Stimulated activated CD8-positive, alpha-beta memory T cell treated with anti-CD3 and anti-CD28 coated beads, Interleukin-2, amount 100 ng/mL, for 48 hours (primary cell): ENCODE results near the gene C9orf40.

Source experiments
- DNase-seq, 2 donors: peaks; one replicate each; pipeline ENCODE4 v3.0.0-alpha.2; 2020; ENCODE audit warnings: low read depth in 2 of 2

Gene C9orf40, protein sequence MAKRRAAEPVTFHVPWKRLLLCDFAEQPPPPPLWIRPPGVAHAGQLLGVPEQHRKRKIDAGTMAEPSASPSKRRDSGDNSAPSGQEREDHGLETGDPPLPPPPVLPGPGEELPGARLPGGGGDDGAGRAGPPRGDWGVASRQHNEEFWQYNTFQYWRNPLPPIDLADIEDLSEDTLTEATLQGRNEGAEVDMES

GRCh38 chr9:74952201-74953151 lies at the start of gene C9orf40:
Gene C9orf40, minus strand, starts transcription at chr9:74952912. Its CDS starts 301 bp downstream, at chr9:74952611.
- peak; percentile 82 to 88 for DNase-seq

DNA sequence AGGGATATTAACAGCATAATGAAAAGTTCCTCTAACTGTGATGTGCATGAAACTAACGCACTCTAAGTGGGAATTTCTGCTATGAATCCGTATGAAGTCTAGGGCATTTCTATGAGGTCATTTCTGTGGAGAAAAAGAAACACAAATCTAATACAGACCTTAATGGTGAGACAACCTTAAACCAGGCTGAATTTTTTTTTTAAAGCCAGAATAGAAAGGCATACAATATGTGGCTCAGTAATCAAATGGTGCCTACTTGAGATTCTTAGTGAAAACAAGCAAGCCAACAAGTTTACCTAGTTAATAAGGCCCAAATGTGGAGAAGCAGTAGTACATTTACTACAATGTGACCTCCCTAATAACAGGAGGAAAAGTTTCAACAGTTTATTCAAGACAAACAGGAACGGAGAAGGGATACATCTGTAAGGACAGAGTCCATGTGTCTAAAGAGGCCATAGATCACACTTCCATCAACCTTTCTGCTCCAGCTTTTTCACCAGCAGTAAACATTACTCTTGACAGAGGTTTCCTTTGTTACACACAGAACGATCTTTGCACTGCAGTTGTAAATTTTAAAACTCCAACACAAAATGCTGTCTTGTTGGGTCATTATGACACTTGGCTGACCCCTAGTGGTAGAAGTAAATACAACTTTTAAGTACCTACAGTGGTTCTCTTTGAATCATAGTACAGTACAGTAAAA lies 49.2 kb upstream of the C9orf40 start:
- no peak for DNase-seq

- DNase-seq: no peak
Observed at GRCh38 chr9:75000835-75001234, 48.1 kb upstream of the C9orf40 start.

GRCh38 chr9:74985041-74985440 lies 32.3 kb upstream of the C9orf40 start:
- no peak for DNase-seq

DNA sequence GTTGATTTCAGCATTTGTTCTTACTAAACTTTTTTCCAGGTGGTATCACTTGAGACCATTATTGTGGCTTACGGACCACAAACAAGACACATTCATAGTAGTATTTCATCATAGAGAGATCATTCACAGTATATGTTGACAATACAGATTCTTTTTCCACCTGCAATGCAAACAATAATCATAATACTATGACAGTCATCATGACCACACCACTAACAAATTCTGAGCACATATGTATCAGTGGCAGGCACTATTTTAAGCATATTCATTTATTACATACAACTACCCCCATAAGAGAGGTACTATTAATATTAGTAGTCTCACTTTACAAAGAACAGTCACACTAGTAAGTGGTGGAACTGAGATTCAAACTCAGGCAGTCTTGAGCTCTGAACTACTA lies 31.0 kb upstream of the C9orf40 start:
- DNase-seq: no peak

DNA sequence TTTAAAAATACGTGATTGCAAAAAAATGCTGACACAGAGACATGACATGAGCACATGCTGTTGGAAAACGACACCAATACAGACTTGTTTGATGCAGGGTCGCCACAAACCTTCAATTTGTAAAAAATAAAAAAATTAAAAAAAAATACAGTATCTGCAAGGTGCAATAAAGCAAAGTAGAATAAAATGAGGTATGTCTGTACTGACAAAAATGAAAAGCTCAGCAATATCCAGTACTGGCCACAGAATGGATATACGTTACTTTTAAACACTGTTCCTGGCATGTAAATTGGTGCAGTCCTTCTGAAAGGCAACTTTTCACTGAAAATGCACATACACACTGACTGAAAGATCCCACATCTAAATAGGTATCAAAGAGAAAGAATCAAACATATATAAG lies 27.1 kb upstream of the C9orf40 start:
- DNase-seq: no peak

DNA sequence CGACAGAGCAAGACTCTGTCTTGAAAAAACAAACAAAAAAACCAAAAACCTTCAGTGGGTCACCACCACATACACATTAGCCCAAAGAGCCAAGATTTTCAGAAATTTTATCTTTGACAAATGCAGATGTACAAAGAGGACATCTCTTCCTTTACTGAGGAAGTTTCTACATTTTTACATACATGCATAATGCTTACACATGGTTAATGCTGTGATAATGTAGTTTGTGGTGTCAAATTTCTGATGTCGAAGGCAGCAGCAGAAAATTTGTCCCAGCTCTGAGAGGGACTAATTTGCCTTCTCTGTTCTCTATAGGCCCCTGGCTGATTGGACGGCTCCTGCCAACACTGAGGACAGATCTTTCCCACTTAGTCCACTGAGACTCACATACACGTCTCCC lies 24.6 kb upstream of the C9orf40 start:
- DNase-seq: no peak

GRCh38 chr9:74975538-74975937 lies 22.8 kb upstream of the C9orf40 start:
- DNase-seq: no peak

DNA sequence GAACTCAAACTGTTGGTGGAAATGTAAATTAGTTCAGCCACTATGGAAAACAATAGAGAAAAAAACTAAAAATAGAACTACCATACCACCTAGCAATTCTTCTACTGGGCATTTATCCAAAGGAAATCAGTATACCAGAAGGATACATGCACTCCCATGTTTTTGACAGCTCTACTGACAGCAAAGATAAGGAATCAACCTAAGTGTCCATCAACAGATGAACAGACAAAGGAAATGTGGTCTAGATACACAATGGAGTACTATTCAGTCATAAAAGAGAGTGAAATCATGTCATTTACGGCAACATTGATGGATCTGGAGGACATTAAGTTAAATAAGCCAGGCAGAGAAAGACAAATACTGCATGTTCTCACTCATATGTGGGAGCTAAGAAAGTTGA lies 21.8 kb upstream of the C9orf40 start:
- no peak for DNase-seq

GRCh38 chr9:74973714-74974113 lies 21.0 kb upstream of the C9orf40 start:
- DNase-seq: no peak

DNA sequence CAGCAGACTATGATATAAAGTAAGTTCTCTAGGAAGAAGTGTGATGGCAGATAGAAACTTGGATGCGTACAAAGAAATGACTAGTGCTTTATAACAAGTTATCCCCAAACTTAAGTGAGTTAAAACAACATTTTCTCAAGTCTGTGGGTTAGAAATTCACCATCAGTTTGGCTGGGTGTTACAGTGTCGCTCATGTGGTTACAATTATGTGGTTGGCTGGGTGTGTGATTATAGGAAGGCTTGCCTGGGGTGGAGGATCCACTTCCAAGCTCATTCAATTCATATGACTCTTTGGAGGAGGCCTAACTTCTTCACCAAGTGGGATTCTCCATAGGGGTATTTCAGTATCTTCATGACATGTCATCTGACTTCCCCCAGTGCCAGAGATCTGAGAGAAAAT lies 10.3 kb upstream of the C9orf40 start:
- DNase-seq: no peak

GRCh38 chr9:74961496-74961895 lies 8.8 kb upstream of the C9orf40 start:
- DNase-seq: no peak

- no peak for DNase-seq
Observed at GRCh38 chr9:74960561-74960960, 7.8 kb upstream of the C9orf40 start.

- no peak for DNase-seq
Observed at GRCh38 chr9:74958587-74958986, 5.9 kb upstream of the C9orf40 start.

- no peak for DNase-seq
Observed at GRCh38 chr9:74953235-74953751, 581 bp upstream of the C9orf40 start.

GRCh38 chr9:74951725-74952151 lies 974 bp downstream of the C9orf40 start:
- DNase-seq: peak; percentile 22 to 32

DNA sequence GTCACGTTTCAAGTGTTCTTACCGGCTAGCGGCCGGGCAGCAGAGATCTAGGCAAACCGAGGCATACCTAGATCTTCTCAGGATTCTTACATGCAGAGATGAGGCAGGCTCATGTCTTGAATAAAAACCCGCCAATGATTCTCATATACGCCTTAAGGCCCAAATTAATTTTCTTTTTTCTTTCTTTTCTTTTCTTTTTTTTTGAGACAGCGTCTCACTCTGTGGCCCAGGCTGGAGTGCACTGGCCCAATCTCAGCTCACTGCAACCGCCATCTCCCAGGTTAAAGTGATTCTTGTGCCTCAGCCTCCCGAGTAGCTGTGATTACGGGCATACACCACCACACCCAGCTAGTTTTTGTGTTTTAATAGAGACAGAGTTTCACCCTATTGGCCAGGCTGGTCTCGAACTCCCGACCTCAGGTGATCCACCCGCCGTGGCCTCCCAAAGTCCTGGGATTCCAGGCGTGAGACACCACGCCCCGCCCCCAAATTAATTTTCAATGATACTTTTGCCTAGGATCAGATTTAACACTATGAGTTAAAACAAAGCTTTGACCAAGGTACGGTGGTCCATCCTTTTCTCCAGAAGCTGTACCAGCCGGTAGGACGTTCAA lies 1.5 kb downstream of the C9orf40 start:
- DNase-seq: no peak

DNA sequence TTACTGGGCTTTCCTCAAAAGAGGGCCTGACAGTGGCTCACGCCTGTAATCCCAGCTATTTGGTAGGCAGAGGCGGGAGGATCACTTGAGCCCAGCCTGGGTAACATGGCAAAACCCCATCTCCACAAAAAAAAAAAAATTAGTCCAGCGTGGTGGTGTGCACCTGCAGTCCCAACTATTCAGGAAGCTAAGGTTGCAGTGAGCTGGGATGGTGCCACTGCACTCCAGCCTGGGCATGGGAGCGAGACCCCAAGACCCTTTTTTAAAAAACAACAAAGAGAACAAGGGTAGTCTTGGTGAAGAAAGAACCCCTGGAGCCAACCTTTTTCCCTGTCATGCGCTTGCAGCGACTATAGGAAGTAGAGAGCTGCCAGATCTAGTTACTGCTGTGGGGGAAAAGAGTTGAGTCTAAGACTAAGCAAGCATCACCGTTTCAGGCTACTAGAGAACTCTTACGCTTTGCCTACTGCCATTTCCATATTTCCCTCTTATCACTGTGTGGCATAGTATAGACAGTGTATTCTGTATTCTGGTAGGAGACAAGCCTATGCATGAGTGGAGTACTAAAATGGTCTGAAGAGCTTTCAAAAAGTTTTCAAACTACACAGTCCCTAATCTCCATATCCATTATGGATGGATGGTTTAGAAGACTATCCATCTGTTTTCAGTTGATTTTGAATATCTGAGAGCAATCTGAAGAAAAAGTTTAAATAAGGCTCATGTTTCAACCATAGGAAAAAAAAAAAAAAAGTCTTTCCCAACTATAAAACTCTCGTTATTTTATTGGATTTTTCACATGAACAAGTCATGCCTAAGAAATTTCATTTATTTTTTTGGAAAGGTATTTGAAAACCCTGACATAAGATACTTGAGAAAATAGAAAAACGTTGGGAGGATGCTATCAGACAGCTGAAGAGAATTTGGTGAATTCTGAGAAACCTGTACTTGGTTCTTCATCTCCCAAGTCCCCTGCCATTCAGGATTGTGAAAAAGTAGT lies 2.6 kb downstream of the C9orf40 start:
- no peak for DNase-seq

DNA sequence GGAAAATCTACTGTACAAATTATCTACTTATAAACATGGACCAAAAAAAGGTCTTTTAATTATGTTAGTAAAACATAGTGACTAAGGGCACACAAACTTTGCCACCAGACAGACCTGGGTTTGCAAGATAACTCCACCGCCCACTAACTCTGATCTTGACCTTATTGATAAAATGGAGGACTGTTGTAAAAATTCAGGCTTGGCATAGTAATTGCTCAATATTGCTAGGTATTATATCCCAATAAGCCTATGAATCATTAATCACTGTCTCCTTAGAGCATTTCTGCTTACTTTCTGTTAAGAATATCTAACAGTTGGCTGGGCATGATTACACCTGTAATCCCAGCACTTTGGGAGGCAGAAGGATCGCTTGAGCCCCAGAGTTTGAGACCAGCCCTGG lies 3.8 kb downstream of the C9orf40 start:
- no peak for DNase-seq

- no peak for DNase-seq
Observed at GRCh38 chr9:74946686-74947085, 6.0 kb downstream of the C9orf40 start.

DNA sequence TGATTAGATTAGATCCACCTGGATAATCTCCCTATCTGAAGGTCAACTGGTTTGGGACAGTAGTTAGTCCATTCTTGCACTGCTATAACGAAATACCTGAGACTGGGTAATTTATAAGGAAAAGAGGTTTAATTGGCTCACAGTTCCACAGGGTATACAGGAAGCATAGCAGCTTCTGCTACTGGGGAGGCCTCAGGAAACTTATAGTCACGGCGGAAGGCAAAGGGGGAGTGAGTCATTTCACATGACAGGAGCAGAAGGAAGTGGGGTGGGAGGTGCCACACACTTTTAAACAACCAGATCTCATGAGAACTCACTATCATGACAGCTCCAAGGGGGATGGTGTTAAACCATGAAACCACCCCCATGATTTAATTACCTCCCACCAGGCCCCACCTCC lies 9.9 kb downstream of the C9orf40 start:
- DNase-seq: peak in 1 of 2 donors; percentile 18
